SK-N-SH (cell line): Measurements from ENCODE around the gene IQCE. TPM values are rescaled to one million over a fixed set of nuclear protein-coding genes. Genes with fewer than 3 reads are reported as not detected.

Experiments
- CTCF ChIA-PET: fragments of 300-600, 350-600 bp; formaldehyde crosslinking; extraction: SDS; loops from one replicate; lab custom pipeline; 2021; lab: Yijun Ruan, JAX
- POLR2A ChIA-PET: fragments of 350-600 bp; sonication (Branson Sonifier 250); formaldehyde crosslinking; extraction: SDS; loops from one replicate; lab custom pipeline; 2020; ENCODE audit warnings: antibody characterized with exemption, inconsistent platforms; lab: Yijun Ruan, JAX
- DNase-seq: peaks from one replicate; pipeline ENCODE4 v3.0.0; 2012
- H2AFZ ChIP-seq: fragments of 200-600 bp; sonication (generic); 2 replicates; pipeline ENCODE4 v1.8.1; 2016; ENCODE audit warnings: antibody characterized with exemption, mild to moderate bottlenecking, low read depth
- H3F3A ChIP-seq: fragments of 200-600 bp; sonication (generic); replicated peaks from 2 replicates; pipeline ENCODE3; 2016; ENCODE audit warnings: antibody characterized with exemption, mild to moderate bottlenecking; ENCODE audit not compliant: insufficient read depth
- H3K27ac ChIP-seq, 2 experiments: fragments of 200-500 bp in 1 of 2; fragments of 200-600 bp in 1 of 2; sonication (Bioruptor generic) in 1 of 2; sonication (generic), shearing (Covaris generic) in 1 of 2; 2 replicates each; pipeline versions ENCODE4 v1.5.1 to v1.6.1; 2014 to 2016; ENCODE audit warnings: low read depth in 2 of 2, inconsistent platforms in 1 of 2, low read length in 1 of 2, mild to moderate bottlenecking in 1 of 2, mixed read lengths in 1 of 2
- H3K27me3 ChIP-seq: fragments of 200-600 bp; sonication (generic), shearing (Covaris generic); 2 replicates; pipeline ENCODE4 v1.6.1; 2016; ENCODE audit warnings: mixed run types; ENCODE audit not compliant: insufficient read depth
- H3K36me3 ChIP-seq, 2 experiments: fragments of 200-500 bp in 1 of 2; fragments of 200-600 bp in 1 of 2; sonication (Bioruptor generic) in 1 of 2; sonication (generic) in 1 of 2; replicated peaks in 1 of 2; 2 replicates each; pipeline versions ENCODE3 to v1.5.1; 2014 to 2016; ENCODE audit warnings: low read length in 1 of 2, mild to moderate bottlenecking in 1 of 2; ENCODE audit not compliant: insufficient read depth in 2 of 2, control insufficient read depth in 1 of 2
- H3K4me1 ChIP-seq, 2 experiments: fragments of 200-500 bp in 1 of 2; fragments of 200-600 bp in 1 of 2; sonication (Bioruptor generic) in 1 of 2; sonication (generic), shearing (Covaris generic) in 1 of 2; 2 replicates each; pipeline versions ENCODE4 v1.5.1 to v1.6.1; 2014 to 2016; ENCODE audit warnings: low read depth in 1 of 2, low read length in 1 of 2, mixed run types in 1 of 2; ENCODE audit not compliant: insufficient read depth in 2 of 2, control insufficient read depth in 1 of 2
- H3K4me2 ChIP-seq: fragments of 200-600 bp; sonication (generic), shearing (Covaris generic); 2 replicates; pipeline ENCODE4 v1.6.1; 2017; ENCODE audit warnings: mixed run types
- H3K4me3 ChIP-seq, 2 experiments: fragments of 200-500 bp in 1 of 2; fragments of 200-600 bp in 1 of 2; sonication (Bioruptor generic) in 1 of 2; sonication (generic), shearing (Covaris generic) in 1 of 2; 2 replicates each; pipeline versions ENCODE4 v1.5.1 to v1.8.1; 2014 to 2016; ENCODE audit warnings: low read depth in 2 of 2, inconsistent platforms in 1 of 2, low read length in 1 of 2, mild to moderate bottlenecking in 1 of 2, mixed read lengths in 1 of 2, moderate library complexity in 1 of 2
- H3K79me2 ChIP-seq: fragments of 200-600 bp; sonication (generic); 2 replicates; pipeline ENCODE4 v1.8.1; 2017; ENCODE audit warnings: mild to moderate bottlenecking; ENCODE audit not compliant: insufficient read depth
- H3K9ac ChIP-seq: fragments of 200-600 bp; sonication (generic); 2 replicates; pipeline ENCODE4 v1.6.1; 2017; ENCODE audit warnings: mixed run types
- H3K9me2 ChIP-seq: fragments of 200-600 bp; sonication (generic); 2 replicates; pipeline ENCODE4 v1.6.1; 2017; ENCODE audit warnings: mixed run types
- H3K9me3 ChIP-seq: fragments of 200-600 bp; sonication (generic); 2 replicates; pipeline ENCODE4 v1.6.1; 2017; ENCODE audit warnings: mixed run types, mild to moderate bottlenecking, moderate library complexity
- H4K20me1 ChIP-seq: fragments of 200-600 bp; sonication (generic); 2 replicates; pipeline ENCODE4 v1.6.1; 2017; ENCODE audit warnings: mild to moderate bottlenecking, mixed run types; ENCODE audit not compliant: insufficient read depth
- CHD2 ChIP-seq: fragments of 150-350 bp; IDR thresholded peaks from 2 replicates; pipeline ENCODE4 v1.6.1; 2018; ENCODE audit warnings: low read length; ENCODE audit not compliant: partially characterized antibody
- EP300 ChIP-seq, 2 experiments: IDR thresholded peaks; 2 replicates each; pipeline versions ENCODE4 v1.4.0 to v1.6.1; 2012; ENCODE audit warnings: borderline replicate concordance in 1 of 2, low read depth in 1 of 2, low read length in 1 of 2
- FOSL2 ChIP-seq: IDR thresholded peaks from 2 replicates; pipeline ENCODE4 v1.4.0; 2012; ENCODE audit warnings: low read depth, mild to moderate bottlenecking, moderate library complexity, borderline replicate concordance
- FOXM1 ChIP-seq: IDR thresholded peaks from 2 replicates; pipeline ENCODE4 v1.4.0; 2012; ENCODE audit warnings: low read depth, mild to moderate bottlenecking
- GATA2 ChIP-seq: sonication (generic); formaldehyde crosslinking; IDR thresholded peaks from 2 replicates; pipeline ENCODE4 v1.5.0; 2020; ENCODE audit warnings: mild to moderate bottlenecking, missing genetic modification reagents
- JUND ChIP-seq: IDR thresholded peaks from 2 replicates; pipeline ENCODE4 v1.4.0; 2012
- MEF2A ChIP-seq: IDR thresholded peaks from 2 replicates; pipeline ENCODE4 v1.4.0; 2012; ENCODE audit warnings: low read depth, borderline replicate concordance
- MXI1 ChIP-seq: IDR thresholded peaks from 2 replicates; pipeline ENCODE4 v1.6.1; 2012; ENCODE audit warnings: mild to moderate bottlenecking, low read depth, low read length, improper control_type of control experiment
- NFIC ChIP-seq: IDR thresholded peaks from 2 replicates; pipeline ENCODE4 v1.4.0; 2012; ENCODE audit warnings: borderline replicate concordance
- RAD21 ChIP-seq: IDR thresholded peaks from 2 replicates; pipeline ENCODE4 v1.6.1; 2012; ENCODE audit warnings: mild to moderate bottlenecking, low read length
- RCOR1 ChIP-seq: fragments of 150-350 bp; IDR thresholded peaks from 2 replicates; pipeline ENCODE4 v1.6.1; 2017; ENCODE audit warnings: antibody characterized with exemption, low read length
- RFX5 ChIP-seq: IDR thresholded peaks from 2 replicates; pipeline ENCODE4 v1.6.1; 2012; ENCODE audit warnings: mild to moderate bottlenecking, improper control_type of control experiment, low read length
- RXRA ChIP-seq: IDR thresholded peaks from 2 replicates; pipeline ENCODE4 v1.4.0; 2012; ENCODE audit warnings: low read depth, mild to moderate bottlenecking, borderline replicate concordance
- SMC3 ChIP-seq: IDR thresholded peaks from 2 replicates; pipeline ENCODE4 v1.6.1; 2012; ENCODE audit warnings: low read depth, low read length, improper control_type of control experiment
- TCF12 ChIP-seq: IDR thresholded peaks from 2 replicates; pipeline ENCODE4 v1.4.0; 2012
- YY1 ChIP-seq: IDR thresholded peaks from 2 replicates; pipeline ENCODE4 v1.4.0; 2012; ENCODE audit warnings: low read depth, mild to moderate bottlenecking
- ZBTB33 ChIP-seq: IDR thresholded peaks from 2 replicates; pipeline ENCODE4 v1.4.0; 2012; ENCODE audit warnings: low read depth, borderline replicate concordance
- WGBS: methylation state at CpG from one replicate; pipeline ENCODE4 v1.1.6; 2017; ENCODE audit warnings: low lambda C conversion rate; 5-methylcytosine and 5-hydroxymethylcytosine counted together
- polyA plus RNA-seq, 3 experiments: library from polyadenylated mRNA; depleted of rRNA; stranded (reverse); fragments of >200 nt; gene quantifications; 2 replicates each; pipeline ENCODE4 v1.2.3, GENCODE V29; 2012

IQCE gene
- polyA plus RNA-seq, 1 of the 3 experiments (the other 2 are of a cell fraction), result 14.4 TPM

GRCh38 chr7:2624293-2624886, 65.6 kb downstream of the IQCE start:
- DNase-seq, result no peak
- H2AFZ ChIP-seq, result peak overlapping the region; percentile 23; the same call in 1 of the 2 replicates
- no peak overlapping the region for H3K4me2 ChIP-seq
- peak overlapping the region in 1 of 2 experiments; percentile 48; a peak in 2 of 4 replicates for H3K27ac ChIP-seq
- H3K36me3 ChIP-seq, result no peaks in the 10 kb centered on the region
- peaks cover 25% of the 10 kb centered on the region for H3F3A ChIP-seq
- CTCF ChIA-PET, result interaction anchor here (0.8 to 10.4 kb wide), 5 partner anchors 8 to 173 kb away, joined by 3 to 54 read pairs (median 5); no protein-coding TSS in a partner anchor
- H3K9ac ChIP-seq, result no peak overlapping the region
- H3K4me1 ChIP-seq, result peaks cover 0 to 43% of the 10 kb centered on the region in 2 experiments; a peak in 2 of 4 replicates
- POLR2A ChIA-PET, result no interaction called here
- H3K9me3 ChIP-seq, result no peaks in the 10 kb centered on the region
- 86% methylated on average over 16 of the region's 18 CpGs for WGBS
- no peak overlapping the region for H3K4me3 ChIP-seq
- H3K9me2 ChIP-seq, result no peaks in the 10 kb centered on the region
- no peaks in the 10 kb centered on the region for H3K79me2 ChIP-seq
- H4K20me1 ChIP-seq, result no peaks in the 10 kb centered on the region
- no peaks in the 10 kb centered on the region for H3K27me3 ChIP-seq
- TF ChIP-seq JUND (no peak), TCF12 (no peak), RCOR1 (no peak), RAD21 (no peak), RXRA (no peak), SMC3 (no peak), CHD2 (no peak), FOSL2 (no peak), MEF2A (no peak), GATA2 (CRISPR knock-in tag) (no peak), ZBTB33 (no peak), RFX5 (no peak)

GRCh38 chr7:2626498-2627117, 67.8 kb downstream of the IQCE start:
- peak; percentile 56 for DNase-seq
- H3K9ac ChIP-seq, result no peak overlapping the region
- TF ChIP-seq CHD2, result peak; percentile 17
- TF ChIP-seq EP300 (IDR thresholded peaks at IDR 0.05; ENCODE audit: borderline replicate concordance in 1 of 2, low read depth in 1 of 2, low read length in 1 of 2), result no peak
- TF ChIP-seq NFIC, result peak; percentile 49
- peak; percentile 46; the same call in 1 of the 2 replicates for TF ChIP-seq TCF12
- TF ChIP-seq RCOR1, result peak; percentile 64; the same call in 1 of the 2 replicates
- no peak for TF ChIP-seq FOXM1
- TF ChIP-seq YY1, result no peak
- TF ChIP-seq MXI1, result no peak
- H3K27ac ChIP-seq, result peak overlapping the region; percentile 9 to 39; a peak in 3 of 4 replicates
- H3K4me3 ChIP-seq, result no peak overlapping the region
- no peak overlapping the region for H2AFZ ChIP-seq
- peaks cover 0 to 53% of the 10 kb centered on the region in 2 experiments; a peak in 2 of 4 replicates for H3K4me1 ChIP-seq
- ChIA-PET POLR2A (no interaction called here), CTCF (interaction anchor here (0.7 to 10.4 kb wide), 5 partner anchors 8 to 24 kb away, joined by 3 to 54 read pairs (median 3); no protein-coding TSS in a partner anchor)
- no peaks in the 10 kb centered on the region for H3K79me2 ChIP-seq
- WGBS, result 77% methylated on average over 20 of the region's 20 CpGs
- H3K9me3 ChIP-seq, result no peaks in the 10 kb centered on the region
- no peak overlapping the region for H3K4me2 ChIP-seq
- H3F3A ChIP-seq, result peaks cover 24% of the 10 kb centered on the region
- no peaks in the 10 kb centered on the region for H3K9me2 ChIP-seq
- H3K36me3 ChIP-seq, result no peaks in the 10 kb centered on the region
- H4K20me1 ChIP-seq, result no peaks in the 10 kb centered on the region
- no peaks in the 10 kb centered on the region for H3K27me3 ChIP-seq
